ENCODE data around the gene DCUN1D3. TPM values are rescaled to one million over a fixed set of nuclear protein-coding genes. Genes with fewer than 3 reads are reported as not detected.

DCUN1D3 gene
- total RNA-seq, 1 experiment from 2014 or later: 16.1 TPM

DNA sequence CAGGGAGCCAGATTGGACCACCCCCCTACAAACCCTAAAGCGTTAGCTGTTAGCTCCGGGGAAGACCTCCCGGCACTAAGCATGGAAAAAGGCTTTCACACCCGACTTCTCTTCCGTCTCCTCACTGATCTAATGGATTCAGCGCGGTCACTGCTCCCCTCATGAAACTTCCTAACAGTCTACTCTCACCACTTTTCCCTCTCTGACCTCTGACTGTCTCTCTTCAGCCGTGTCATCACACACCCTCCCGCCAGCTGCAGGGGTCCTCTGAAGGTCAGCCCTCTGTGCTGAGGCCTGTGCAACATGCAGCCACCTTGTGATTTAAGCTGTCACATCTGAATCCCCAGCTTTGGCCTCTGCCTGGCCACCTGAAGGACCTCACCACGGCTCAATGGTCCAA lies 16.1 kb upstream of the DCUN1D3 start:
- no peak overlapping the region for H3K18ac ChIP-seq (ENCODE audit: insufficient read length, low read depth, low read length)
- H2BK5ac ChIP-seq (ENCODE audit: insufficient read length, low read length): no peak overlapping the region
- H2BK20ac ChIP-seq (ENCODE audit: low read depth, low read length, poor library complexity, severe bottlenecking): no peak overlapping the region
- no peak overlapping the region for H3T11ph ChIP-seq (ENCODE audit: low read length)
- H3K27ac Mint-ChIP-seq: peak overlapping the region in 2 of 3 experiments; percentile 8 to 19; a peak in 1 of 7 replicates
- peaks cover 9 to 11% (median 9%) of the 10 kb centered on the region in 3 experiments; a peak in 5 of 7 replicates for H3K36me3 Mint-ChIP-seq (ENCODE audit: insufficient read depth in 1 of 3, low read depth in 3 of 3)
- H3K9ac ChIP-seq (ENCODE audit: extremely low read depth, insufficient read length, low read length): no peak overlapping the region
- H3K23me2 ChIP-seq (ENCODE audit: insufficient read length, low read depth, low read length, poor library complexity, severe bottlenecking): no peaks in the 10 kb centered on the region
- no peaks in the 10 kb centered on the region for H3K79me2 ChIP-seq (ENCODE audit: insufficient read depth, low read length)
- H4K91ac ChIP-seq (ENCODE audit: insufficient read length, low read depth, low read length): no peak overlapping the region
- H4K8ac ChIP-seq (replicated peaks; ENCODE audit: insufficient read length, low read depth, low read length): no peak overlapping the region
- H3K14ac ChIP-seq (ENCODE audit: insufficient read depth, low read length): no peak overlapping the region
- TF ChIP-seq, protein P1, sequence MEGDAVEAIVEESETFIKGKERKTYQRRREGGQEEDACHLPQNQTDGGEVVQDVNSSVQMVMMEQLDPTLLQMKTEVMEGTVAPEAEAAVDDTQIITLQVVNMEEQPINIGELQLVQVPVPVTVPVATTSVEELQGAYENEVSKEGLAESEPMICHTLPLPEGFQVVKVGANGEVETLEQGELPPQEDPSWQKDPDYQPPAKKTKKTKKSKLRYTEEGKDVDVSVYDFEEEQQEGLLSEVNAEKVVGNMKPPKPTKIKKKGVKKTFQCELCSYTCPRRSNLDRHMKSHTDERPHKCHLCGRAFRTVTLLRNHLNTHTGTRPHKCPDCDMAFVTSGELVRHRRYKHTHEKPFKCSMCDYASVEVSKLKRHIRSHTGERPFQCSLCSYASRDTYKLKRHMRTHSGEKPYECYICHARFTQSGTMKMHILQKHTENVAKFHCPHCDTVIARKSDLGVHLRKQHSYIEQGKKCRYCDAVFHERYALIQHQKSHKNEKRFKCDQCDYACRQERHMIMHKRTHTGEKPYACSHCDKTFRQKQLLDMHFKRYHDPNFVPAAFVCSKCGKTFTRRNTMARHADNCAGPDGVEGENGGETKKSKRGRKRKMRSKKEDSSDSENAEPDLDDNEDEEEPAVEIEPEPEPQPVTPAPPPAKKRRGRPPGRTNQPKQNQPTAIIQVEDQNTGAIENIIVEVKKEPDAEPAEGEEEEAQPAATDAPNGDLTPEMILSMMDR (conservative IDR thresholded peaks at IDR 0.05): no peak
- no peaks in the 10 kb centered on the region for H3K4me1 ChIP-seq (ENCODE audit: insufficient read depth, low read length)
- H4K5ac ChIP-seq (ENCODE audit: insufficient read length, low read depth, low read length): no peak overlapping the region
- H4K20me1 ChIP-seq (ENCODE audit: control insufficient read depth, insufficient read depth, insufficient read length): no peaks in the 10 kb centered on the region
- no peaks in the 10 kb centered on the region for H3K9me3 Mint-ChIP-seq
- no peaks in the 10 kb centered on the region for H3K79me1 ChIP-seq (ENCODE audit: insufficient read depth, low read depth, low read length, poor library complexity, severe bottlenecking)
- H3K56ac ChIP-seq (ENCODE audit: insufficient read length, low read depth, low read length): no peak overlapping the region
- H2AK5ac ChIP-seq (ENCODE audit: insufficient read length, low read length): no peak overlapping the region
- no peaks in the 10 kb centered on the region for H3K9me3 ChIP-seq (ENCODE audit: control insufficient read depth, low read depth, low read length)
- no peak overlapping the region for H2BK12ac ChIP-seq (ENCODE audit: insufficient read length, low read depth, low read length)
- WGBS (ENCODE audit: extremely low coverage, insufficient read length, low lambda C conversion rate): no CpG with 5 or more reads among the region's 10 CpGs
- no peak overlapping the region for H3K4me2 ChIP-seq (ENCODE audit: insufficient read depth, insufficient read length, low read length)
- H3K27me3 Mint-ChIP-seq (ENCODE audit: low read depth): no peaks in the 10 kb centered on the region
- H3K27me3 ChIP-seq (ENCODE audit: insufficient read depth, low read length): no peaks in the 10 kb centered on the region
- H2BK120ac ChIP-seq (ENCODE audit: low read depth, low read length, poor library complexity, severe bottlenecking): no peak overlapping the region
- peaks cover 17% of the 10 kb centered on the region in 2 experiments for H3K4me1 Mint-ChIP-seq
- H3K27ac ChIP-seq (ENCODE audit: insufficient read length, low read depth, low read length): no peak overlapping the region
- no peak for DNase-seq
- no peak overlapping the region for H3K23ac ChIP-seq (ENCODE audit: insufficient read length, low read depth, low read length)
- H3K4me3 Mint-ChIP-seq: no peak overlapping the region
- H2AFZ ChIP-seq (ENCODE audit: low read length): no peak overlapping the region
- H3K4ac ChIP-seq (ENCODE audit: low read depth, low read length): no peak overlapping the region
- H2BK15ac ChIP-seq (ENCODE audit: low read depth, low read length): no peak overlapping the region
